ENCODE data around the gene TEDDM1. TPM values are rescaled to one million over a fixed set of nuclear protein-coding genes. Genes with fewer than 3 reads are reported as not detected.

TEDDM1 gene
- total and polyA plus RNA-seq, 4 donors = 0.08 TPM; not detected in 3

- TF ChIP-seq JUND (IDR thresholded peaks at IDR 0.05) (no peak), EGR1 (IDR thresholded peaks at IDR 0.05; ENCODE audit: low read depth in 2 of 2) (no peak), SP1 (IDR thresholded peaks at IDR 0.05) (peak; percentile 4), RXRA (IDR thresholded peaks at IDR 0.05) (peak; percentile 25 to 28), HNF4A (conservative IDR thresholded peaks at IDR 0.05) (peak; percentile 46 to 56)
- no peaks in the 10 kb centered on the region for H3K9me3 ChIP-seq (ENCODE audit: control insufficient read depth in 4 of 4, low read length in 3 of 4)
- H3K27me3 ChIP-seq (ENCODE audit: control insufficient read depth in 4 of 4, insufficient read depth in 4 of 4, low read length in 3 of 4) = no peaks in the 10 kb centered on the region
- H3K9ac ChIP-seq (ENCODE audit: low read depth in 1 of 2, low read length in 2 of 2) = peak overlapping the region; percentile 77 to 90
- H3K27ac ChIP-seq (ENCODE audit: low read depth in 1 of 2, low read length in 2 of 2) = peak overlapping the region; percentile 94 to 97
- H3K36me3 ChIP-seq (ENCODE audit: control insufficient read depth in 4 of 4, insufficient read depth in 3 of 4, low read depth in 1 of 4, low read length in 3 of 4) = peaks cover 3 to 38% (median 36%) of the 10 kb centered on the region in 4 donors
- H3K4me1 ChIP-seq (ENCODE audit: control insufficient read depth in 4 of 4, insufficient read depth in 4 of 4, low read length in 3 of 4) = peaks cover 4 to 47% (median 9%) of the 10 kb centered on the region in 4 donors
- peak overlapping the region; percentile 87 to 92 (median 88) for H3K4me3 ChIP-seq (ENCODE audit: low read depth in 1 of 3, low read length in 3 of 3)
- DNase-seq (ENCODE audit: low spot score) = no peak
- 4% methylated on average over 13 of the region's 13 CpGs for WGBS
Observed at GRCh38 chr1:182389619-182390047, 10.8 kb downstream of the TEDDM1 start.

- no peak for DNase-seq (ENCODE audit: low spot score)
- 56% methylated on average over 5 of the region's 5 CpGs for WGBS
- Histone ChIP-seq H3K4me1 (ENCODE audit: control insufficient read depth in 4 of 4, insufficient read depth in 4 of 4, low read length in 3 of 4) (peaks cover 4 to 47% (median 9%) of the 10 kb centered on the region in 4 donors), H3K27ac (ENCODE audit: low read depth in 1 of 2, low read length in 2 of 2) (no peak overlapping the region), H3K36me3 (ENCODE audit: control insufficient read depth in 4 of 4, insufficient read depth in 3 of 4, low read depth in 1 of 4, low read length in 3 of 4) (peaks cover 5 to 48% (median 47%) of the 10 kb centered on the region in 4 donors), H3K4me3 (ENCODE audit: low read depth in 1 of 3, low read length in 3 of 3) (peak overlapping the region; percentile 7 to 92 (median 88)), H3K9me3 (ENCODE audit: control insufficient read depth in 4 of 4, low read length in 3 of 4) (no peaks in the 10 kb centered on the region), H3K9ac (ENCODE audit: low read depth in 1 of 2, low read length in 2 of 2) (peak overlapping the region in 1 of 2 donors; percentile 90), H3K27me3 (ENCODE audit: control insufficient read depth in 4 of 4, insufficient read depth in 4 of 4, low read length in 3 of 4) (no peaks in the 10 kb centered on the region)
- TF ChIP-seq RAD21 (IDR thresholded peaks at IDR 0.05) = no peak
- no peak for TF ChIP-seq HNF4G (IDR thresholded peaks at IDR 0.05)
- no peak for TF ChIP-seq ATF3 (IDR thresholded peaks at IDR 0.05)
- no peak for TF ChIP-seq FOXA2 (IDR thresholded peaks at IDR 0.05)
- TF ChIP-seq TAF1 (conservative IDR thresholded peaks at IDR 0.05) = no peak
- no peak for TF ChIP-seq EGR1 (IDR thresholded peaks at IDR 0.05; ENCODE audit: low read depth in 2 of 2)
- TF ChIP-seq GABPA (IDR thresholded peaks at IDR 0.05 in 1 of 2, conservative IDR thresholded peaks at IDR 0.05 in 1 of 2) = no peak
- TF ChIP-seq SP1 (IDR thresholded peaks at IDR 0.05) = no peak
- TF ChIP-seq ZBTB33 (IDR thresholded peaks at IDR 0.05) = no peak
- TF ChIP-seq NR2F2 (IDR thresholded peaks at IDR 0.05) = no peak
- TF ChIP-seq RXRA (IDR thresholded peaks at IDR 0.05) = no peak
Observed at GRCh38 chr1:182388392-182389134, 11.9 kb downstream of the TEDDM1 start.

GRCh38 chr1:182387566-182387965, 12.9 kb downstream of the TEDDM1 start:
- H3K27me3 ChIP-seq (ENCODE audit: control insufficient read depth in 4 of 4, insufficient read depth in 4 of 4, low read length in 3 of 4) = no peaks in the 10 kb centered on the region
- H3K4me3 ChIP-seq (ENCODE audit: low read depth in 1 of 3, low read length in 3 of 3) = no peak overlapping the region
- peaks cover 4 to 43% (median 9%) of the 10 kb centered on the region in 4 donors for H3K4me1 ChIP-seq (ENCODE audit: control insufficient read depth in 4 of 4, insufficient read depth in 4 of 4, low read length in 3 of 4)
- TF ChIP-seq TAF1 (conservative IDR thresholded peaks at IDR 0.05) (no peak), FOXA1 (IDR thresholded peaks at IDR 0.05) (no peak), ZBTB33 (IDR thresholded peaks at IDR 0.05) (no peak), MAX (IDR thresholded peaks at IDR 0.05) (no peak), FOXA2 (IDR thresholded peaks at IDR 0.05) (no peak), NR2F2 (IDR thresholded peaks at IDR 0.05) (no peak), EGR1 (IDR thresholded peaks at IDR 0.05; ENCODE audit: low read depth in 2 of 2) (no peak), SP1 (IDR thresholded peaks at IDR 0.05) (no peak), REST (IDR thresholded peaks at IDR 0.05) (no peak)
- no peak overlapping the region for H3K27ac ChIP-seq (ENCODE audit: low read depth in 1 of 2, low read length in 2 of 2)
- H3K36me3 ChIP-seq (ENCODE audit: control insufficient read depth in 4 of 4, insufficient read depth in 3 of 4, low read depth in 1 of 4, low read length in 3 of 4) = peaks cover 5 to 58% (median 55%) of the 10 kb centered on the region in 4 donors
- DNase-seq (ENCODE audit: low spot score) = no peak
- no peaks in the 10 kb centered on the region for H3K9me3 ChIP-seq (ENCODE audit: control insufficient read depth in 4 of 4, low read length in 3 of 4)
- WGBS = 82% methylated on average over 2 of the region's 2 CpGs
- no peak overlapping the region for H3K9ac ChIP-seq (ENCODE audit: low read depth in 1 of 2, low read length in 2 of 2)
